SH-SY5Y (cell line): ENCODE measurements around the gene NAT14.

Experiments
- GATA2 ChIP-seq: IDR thresholded peaks from 2 replicates; pipeline ENCODE4 v1.6.1; 2011; ENCODE audit warnings: mild to moderate bottlenecking, low read depth, low read length
- GATA3 ChIP-seq: IDR thresholded peaks from 2 replicates; pipeline ENCODE4 v1.6.1; 2011; ENCODE audit warnings: low read depth, mild to moderate bottlenecking, low read length, moderate library complexity

NAT14 gene, protein sequence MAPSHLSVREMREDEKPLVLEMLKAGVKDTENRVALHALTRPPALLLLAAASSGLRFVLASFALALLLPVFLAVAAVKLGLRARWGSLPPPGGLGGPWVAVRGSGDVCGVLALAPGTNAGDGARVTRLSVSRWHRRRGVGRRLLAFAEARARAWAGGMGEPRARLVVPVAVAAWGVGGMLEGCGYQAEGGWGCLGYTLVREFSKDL

DNA sequence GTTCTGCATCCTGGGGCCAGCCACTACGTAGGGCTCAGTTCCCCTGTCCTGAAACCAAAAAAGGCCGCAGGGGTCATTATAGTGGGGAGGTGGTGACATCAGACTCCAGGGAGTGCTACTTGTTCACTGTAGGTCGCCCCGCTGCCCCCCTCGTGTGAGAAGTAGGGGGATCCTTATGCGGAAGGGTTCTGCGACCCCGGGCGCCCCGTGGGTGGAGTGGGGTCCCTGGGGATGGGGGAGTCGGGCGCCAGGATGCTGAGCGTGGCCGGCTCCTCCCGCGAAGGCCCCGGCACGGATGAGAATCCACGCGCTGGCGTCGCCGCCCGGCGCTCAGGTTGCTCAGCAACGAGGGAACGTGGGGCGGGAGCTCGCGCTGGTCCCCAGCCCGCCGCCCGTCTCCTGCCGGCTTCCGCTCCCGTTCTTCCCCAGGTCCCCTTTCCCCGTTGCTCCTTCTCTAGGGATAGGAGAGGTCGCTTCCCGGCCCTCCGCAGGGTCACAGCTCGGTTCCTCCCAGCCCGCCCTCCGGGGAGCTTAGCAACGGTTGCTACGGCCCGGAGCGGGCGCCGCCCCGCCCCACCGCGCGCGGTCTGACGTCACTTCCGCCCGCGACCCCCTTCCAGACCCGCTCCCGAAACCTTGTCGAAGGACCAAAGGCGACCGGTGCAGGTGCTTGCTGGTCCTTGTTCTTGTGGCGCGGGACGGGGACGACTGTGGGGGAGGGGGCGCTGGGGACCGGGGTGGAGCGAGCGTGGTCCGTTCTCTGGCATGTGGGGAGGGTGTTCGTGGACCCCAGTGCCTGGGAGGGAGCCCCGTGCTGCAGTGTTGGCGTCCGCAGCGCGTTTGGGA lies at the start of gene NAT14:
Gene NAT14 (plus strand): TSS at position 596 of the 846 bp plus-strand sequence. CDS start 521 bp downstream, outside the sequence.
- no peak for TF ChIP-seq GATA3
- TF ChIP-seq GATA2: no peak

DNA sequence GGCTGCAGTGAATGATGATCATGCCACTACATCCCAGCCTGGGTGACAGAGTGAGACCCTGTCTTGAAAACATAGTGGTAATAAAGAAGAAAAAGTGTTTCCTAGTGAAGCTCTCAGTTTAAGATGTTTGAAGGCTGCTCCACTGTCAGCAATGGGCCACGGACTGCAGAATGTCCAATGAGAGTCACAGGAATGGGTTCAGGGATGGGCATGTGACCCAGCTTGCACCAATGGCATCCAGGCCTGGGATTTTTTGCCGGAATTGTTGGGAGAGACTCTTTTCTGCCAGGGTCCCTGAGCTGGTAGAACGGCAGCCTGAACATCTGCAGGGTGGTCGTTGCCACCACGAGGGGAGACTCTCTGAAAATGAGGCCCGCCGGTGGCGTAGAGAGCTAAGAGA lies 48.1 kb upstream of the NAT14 start:
- no peak for TF ChIP-seq GATA2
- no peak for TF ChIP-seq GATA3

- TF ChIP-seq GATA2 (no peak), GATA3 (no peak)
Measured at GRCh38 chr19:55437410-55437809, 47.6 kb upstream of the NAT14 start.

DNA sequence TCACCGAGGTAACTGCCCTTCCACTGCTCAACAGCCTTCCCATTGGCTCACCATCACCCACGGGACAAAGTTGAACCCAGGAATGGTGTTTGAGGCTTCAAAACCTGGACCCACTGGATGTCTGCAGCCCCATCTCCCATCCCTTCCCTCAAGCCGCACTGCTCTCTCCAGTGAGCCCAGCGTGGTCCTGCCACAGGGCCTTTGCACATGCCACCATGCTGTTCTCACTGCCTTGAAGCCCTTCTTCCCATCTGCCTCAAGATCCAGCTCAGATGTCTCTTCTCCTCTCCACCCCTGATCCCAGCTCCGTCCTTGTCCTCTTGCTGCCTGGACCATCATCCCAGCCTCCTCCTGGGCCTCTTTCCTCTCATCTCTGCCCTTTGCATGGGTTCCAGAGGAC lies 45.9 kb upstream of the NAT14 start:
- no peak for TF ChIP-seq GATA3
- no peak for TF ChIP-seq GATA2

DNA sequence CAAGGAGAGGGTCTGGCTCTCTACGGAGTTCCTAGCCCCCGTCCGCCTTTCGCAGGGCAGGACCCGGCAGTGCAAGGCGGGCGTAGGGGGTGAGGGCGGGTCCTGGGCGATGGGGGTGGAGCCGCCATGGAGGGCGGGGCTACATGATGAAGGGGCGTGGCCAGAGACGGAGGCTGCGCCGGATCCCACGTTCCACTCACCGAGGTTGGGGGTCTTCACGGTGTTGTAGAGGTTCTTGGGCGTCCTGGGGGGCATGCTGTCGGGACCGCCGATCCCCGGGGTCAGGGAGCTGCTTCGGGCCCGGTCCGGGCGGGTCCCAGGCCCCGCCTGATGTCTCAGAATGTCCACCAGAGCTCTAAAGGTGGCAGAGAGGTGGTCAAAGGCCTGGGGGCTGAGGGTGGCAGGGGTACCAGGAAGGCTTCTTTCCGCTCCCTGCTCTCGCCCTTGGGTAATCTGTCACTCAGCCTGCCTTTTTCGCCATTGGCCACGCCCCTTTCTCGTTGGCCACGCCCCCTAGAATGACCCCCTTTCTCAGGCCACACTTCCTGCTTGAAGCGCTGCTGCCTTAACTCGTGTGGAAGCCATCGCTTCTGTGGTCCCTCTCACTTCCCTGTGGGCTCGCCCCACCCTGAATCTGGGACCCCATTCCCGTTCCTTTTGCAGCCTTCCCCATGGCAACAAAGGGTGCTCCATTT lies 44.4 kb upstream of the NAT14 start:
- TF ChIP-seq GATA2: no peak
- TF ChIP-seq GATA3: no peak

- no peak for TF ChIP-seq GATA3
- TF ChIP-seq GATA2: no peak
Measured at GRCh38 chr19:55441319-55441691, 43.7 kb upstream of the NAT14 start.

GRCh38 chr19:55441692-55442321 lies 43.2 kb upstream of the NAT14 start:
- TF ChIP-seq GATA3 (no peak), GATA2 (no peak)

- TF ChIP-seq GATA3 (no peak), GATA2 (no peak)
Measured at GRCh38 chr19:55442372-55442961, 42.5 kb upstream of the NAT14 start.

DNA sequence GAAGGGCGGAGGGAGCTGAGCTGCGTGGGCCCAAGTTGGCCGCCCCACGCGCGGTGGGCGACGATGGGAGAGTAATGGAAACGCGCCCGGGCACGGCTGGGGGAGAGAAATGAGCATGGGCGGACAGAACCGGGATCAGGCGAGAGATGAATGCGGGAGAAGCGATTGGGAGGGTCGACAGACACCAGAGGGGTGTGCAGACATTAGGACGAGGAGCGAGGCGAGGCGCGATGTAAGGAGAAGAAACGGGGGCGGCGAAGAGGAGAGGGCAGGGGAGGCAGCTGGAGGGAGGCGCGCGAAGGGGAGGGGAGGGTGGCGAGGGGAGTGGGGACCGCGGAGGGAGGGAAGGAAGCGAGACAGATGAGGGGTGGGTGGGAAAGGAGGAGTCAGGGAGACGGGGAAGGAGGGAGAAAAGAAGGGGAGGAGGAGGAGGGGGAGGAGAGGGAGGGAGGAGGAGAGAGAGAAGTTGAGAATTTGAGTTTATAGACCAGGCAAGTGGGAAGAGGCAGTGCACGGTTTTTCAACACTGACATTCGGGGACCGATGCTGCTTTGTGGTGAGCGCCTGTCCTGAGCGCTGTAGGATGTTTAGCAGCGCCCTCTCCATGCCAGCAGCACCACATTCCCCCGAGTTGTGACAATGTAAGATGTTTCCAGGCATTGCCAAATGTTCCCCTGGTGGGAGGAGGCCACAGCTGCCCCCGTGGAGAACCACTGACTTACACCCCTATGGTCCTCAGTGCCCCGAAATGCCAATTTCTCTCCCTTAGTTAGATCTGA lies 41.8 kb upstream of the NAT14 start, which contains the start of gene SHISA7:
Gene SHISA7 (minus strand): TSS at position 256 of the 779 bp plus-strand sequence. CDS start 437 bp downstream, outside the sequence.
- TF ChIP-seq GATA2: no peak
- no peak for TF ChIP-seq GATA3

DNA sequence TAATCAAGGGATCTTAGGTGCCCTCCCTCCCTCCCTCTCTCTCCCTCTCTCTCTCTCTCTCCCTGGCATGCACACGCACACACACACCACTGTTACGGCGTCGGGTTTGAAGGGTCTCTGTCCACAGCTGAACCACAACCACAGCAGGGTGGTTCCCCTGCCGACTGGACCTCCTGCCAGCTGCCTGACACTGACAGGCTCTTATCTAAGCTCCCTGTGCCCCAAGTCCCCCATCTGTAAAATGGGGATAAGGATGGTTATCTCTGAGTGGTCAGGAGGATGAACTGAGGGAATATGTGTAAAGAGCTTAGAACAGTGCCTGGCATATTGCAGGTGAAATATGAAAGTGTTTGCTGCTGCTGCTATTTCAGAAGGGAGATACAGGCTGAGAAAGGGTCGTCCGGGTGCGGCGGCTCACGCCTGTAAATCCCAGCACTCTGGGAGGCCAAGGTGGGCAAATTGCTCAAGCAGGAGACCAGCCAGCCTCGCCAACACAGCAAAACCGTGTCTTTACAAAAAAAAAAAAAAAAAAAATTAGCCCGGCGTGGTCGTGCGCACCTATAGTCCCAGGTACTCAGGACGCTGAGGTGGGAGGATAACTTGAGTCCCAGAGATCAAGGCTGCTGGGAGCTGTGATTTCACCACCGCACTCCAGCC lies 41.0 kb upstream of the NAT14 start:
- TF ChIP-seq GATA2 (no peak), GATA3 (no peak)

- no peak for TF ChIP-seq GATA2
- TF ChIP-seq GATA3: no peak
Measured at GRCh38 chr19:55444646-55445045, 40.3 kb upstream of the NAT14 start.

DNA sequence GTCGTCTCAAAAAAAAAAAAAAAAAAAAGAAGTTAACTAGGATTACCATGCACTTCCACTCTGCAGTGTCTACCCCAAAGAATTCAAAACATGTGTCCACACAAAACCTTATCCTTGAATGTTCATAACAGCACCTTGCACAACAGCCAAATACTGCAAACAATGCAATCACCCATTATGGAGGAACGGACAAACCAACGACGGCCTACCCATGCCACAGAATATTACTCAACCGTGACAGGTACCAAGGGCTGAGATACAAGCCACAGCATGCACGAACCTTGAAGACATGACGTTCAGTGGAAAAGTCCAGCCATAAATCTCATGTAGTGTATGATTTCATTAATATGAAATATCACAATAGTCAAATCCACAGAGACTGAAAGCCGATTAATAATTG lies 38.9 kb upstream of the NAT14 start:
- no peak for TF ChIP-seq GATA2

DNA sequence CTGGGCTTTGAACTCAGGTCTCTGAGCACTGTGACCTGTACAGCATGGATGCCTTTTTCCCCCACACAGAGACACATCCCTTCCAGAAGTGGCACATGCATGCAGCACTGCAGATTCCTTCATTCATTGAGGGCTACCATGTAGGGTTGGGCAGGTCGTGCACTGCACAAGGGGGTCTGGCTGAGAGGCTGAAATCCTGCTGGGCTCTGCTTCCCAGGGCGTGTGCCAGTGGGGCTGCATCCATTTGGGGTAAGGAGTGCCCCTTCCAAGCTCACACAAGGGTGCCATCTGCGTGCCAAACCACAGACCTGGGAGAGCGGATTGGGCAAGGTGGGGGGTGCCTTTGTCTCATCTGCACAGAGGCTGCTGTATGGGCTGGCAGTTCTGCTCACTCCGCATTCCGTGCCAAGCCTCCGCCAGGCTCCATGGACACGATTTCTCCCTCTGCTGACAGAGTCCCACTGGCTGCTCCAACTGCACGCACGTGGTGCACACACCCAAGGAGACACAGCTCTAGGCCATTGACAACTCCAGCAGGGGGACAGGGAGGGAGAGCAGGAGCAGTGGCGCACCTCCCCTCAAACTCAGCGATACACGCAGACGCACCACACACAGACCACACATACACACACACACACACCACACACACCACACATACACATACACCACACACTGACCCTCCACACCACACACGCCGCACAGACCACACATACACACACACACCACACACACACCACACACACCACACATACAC lies 37.4 kb upstream of the NAT14 start:
- TF ChIP-seq GATA2 (no peak), GATA3 (no peak)
